Tibial nerve (tissue), 4 donors: ENCODE data around the gene TMEM151B. TPM values are rescaled to one million over a fixed set of nuclear protein-coding genes. Genes with fewer than 3 reads are reported as not detected.

Source experiments
- DNase-seq, 2 donors: peaks; one replicate each; pipeline ENCODE4 v3.0.0-alpha.2; 2019; ENCODE audit warnings: low spot score in 2 of 2
- H3K27ac ChIP-seq, 4 donors: fragments of 200-600 bp; sonication (generic) in 3 of 4; one replicate each; pipeline ENCODE4 v1.5.1; 2017 to 2019; ENCODE audit warnings: mild to moderate bottlenecking in 1 of 4
- H3K27me3 ChIP-seq, 2 donors: fragments of 200-600 bp; sonication (generic) in 1 of 2; one replicate each; pipeline versions ENCODE4 v1.5.1 to v1.6.0; 2017 to 2019
- H3K36me3 ChIP-seq, 3 donors: fragments of 200-600 bp; sonication (generic); one replicate each; pipeline ENCODE4 v1.5.1; 2018 to 2019
- H3K4me1 ChIP-seq, 4 donors: fragments of 200-600 bp; sonication (generic) in 3 of 4; one replicate each; pipeline ENCODE4 v1.5.1; 2017 to 2019
- H3K4me3 ChIP-seq, 4 donors: fragments of 200-600 bp; sonication (generic) in 3 of 4; one replicate each; pipeline ENCODE4 v1.5.1; 2017 to 2019; ENCODE audit warnings: mild to moderate bottlenecking in 1 of 4, moderate library complexity in 1 of 4
- H3K9me3 ChIP-seq, 4 donors: fragments of 200-600 bp; sonication (generic) in 3 of 4; one replicate each; pipeline ENCODE4 v1.5.1; 2017 to 2019
- CTCF ChIP-seq, 5 experiments: fragments of 200-600 bp in 3 of 5; fragments of 450-650 bp in 2 of 5; sonication (generic) in 3 of 5; IDR thresholded peaks; one replicate each; pipeline ENCODE4 v1.5.1; 2016 to 2019; ENCODE audit warnings: antibody characterized with exemption in 5 of 5, mild to moderate bottlenecking in 3 of 5, moderate library complexity in 2 of 5
- EP300 ChIP-seq, 2 donors: sonication (generic); formaldehyde crosslinking; IDR thresholded peaks; one replicate each; pipeline ENCODE4 v1.6.1; 2017; ENCODE audit warnings: antibody characterized with exemption in 2 of 2, mild to moderate bottlenecking in 1 of 2
- POLR2A ChIP-seq, 2 donors: fragments of 450-650 bp; IDR thresholded peaks; one replicate each; pipeline ENCODE4 v1.6.1; 2017; ENCODE audit warnings: antibody characterized with exemption in 2 of 2, mild to moderate bottlenecking in 2 of 2, moderate library complexity in 2 of 2
- WGBS, 2 donors: methylation state at CpG; one replicate each; pipeline ENCODE4 v1.1.5; 2018; 5-methylcytosine and 5-hydroxymethylcytosine counted together
- total RNA-seq, 4 donors: library from RNA; depleted of rRNA; stranded (reverse); fragments of >200 nt; gene quantifications; one replicate each; pipeline ENCODE4 v1.1.0, GENCODE V29; 2016

Gene TMEM151B
- total RNA-seq, 4 donors from 2014 or later = 0.42 TPM; not detected in 3

GRCh38 chr6:44222486-44223318 lies 47.5 kb upstream of the TMEM151B start:
- Histone ChIP-seq H3K4me3 (peak overlapping the region; percentile 24 to 78 (median 61)), H3K36me3 (no peaks in the 10 kb centered on the region), H3K27ac (peak overlapping the region; percentile 60 to 90 (median 82)), H3K9me3 (no peaks in the 10 kb centered on the region), H3K27me3 (no peaks in the 10 kb centered on the region), H3K4me1 (peaks cover 0 to 93% (median 55%) of the 10 kb centered on the region in 4 donors)
- TF ChIP-seq POLR2A (IDR thresholded peaks at IDR 0.05) (no peak), CTCF (IDR thresholded peaks at IDR 0.05) (no peak), EP300 (IDR thresholded peaks at IDR 0.05) (no peak)
- no peak for DNase-seq
- WGBS, 2 donors = 21 to 23% methylated on average over 26 of the region's 26 CpGs

- WGBS, 2 donors = 1% methylated on average over 30 to 36 of the region's 73 CpGs
- peak; percentile 71 to 76 for DNase-seq
- Histone ChIP-seq H3K27ac (peak within 1 kb of the TSS; percentile 60 to 90 (median 82)), H3K36me3 (no peaks in the 10 kb centered on the region), H3K4me3 (peak within 1 kb of the TSS; percentile 44 to 78 (median 61)), H3K9me3 (no peaks in the 10 kb centered on the region), H3K4me1 (peaks cover 0 to 93% (median 51%) of the 10 kb centered on the region in 4 donors), H3K27me3 (no peaks in the 10 kb centered on the region)
- TF ChIP-seq CTCF (IDR thresholded peaks at IDR 0.05) (peak in 4 of 5 experiments; percentile 7 to 32 (median 14)), POLR2A (IDR thresholded peaks at IDR 0.05) (peak in 1 of 2 donors; percentile 30), EP300 (IDR thresholded peaks at IDR 0.05) (peak in 1 of 2 donors; percentile 42)
Observed at GRCh38 chr6:44223319-44224028, 46.8 kb upstream of the TMEM151B start, which contains the start of gene SLC29A1. Gene SLC29A1, plus strand, starts transcription at chr6:44223595. Its CDS starts 3,719 bp downstream, at chr6:44227314.

GRCh38 chr6:44224029-44224964 lies 46.0 kb upstream of the TMEM151B start:
- Histone ChIP-seq H3K27me3 (no peaks in the 10 kb centered on the region), H3K4me1 (peaks cover 0 to 93% (median 51%) of the 10 kb centered on the region in 4 donors), H3K4me3 (peak overlapping the region; percentile 44 to 78 (median 61)), H3K9me3 (no peaks in the 10 kb centered on the region), H3K36me3 (peaks cover 0 to under 1% (median 0%) of the 10 kb centered on the region in 3 donors), H3K27ac (peak overlapping the region in 3 of 4 donors; percentile 76 to 90 (median 88))
- 16 to 26% methylated on average over 6 to 13 of the region's 18 CpGs for WGBS, 2 donors
- TF ChIP-seq POLR2A (IDR thresholded peaks at IDR 0.05) (no peak), EP300 (IDR thresholded peaks at IDR 0.05) (no peak), CTCF (IDR thresholded peaks at IDR 0.05) (peak in 1 of 5 experiments; percentile 2)
- no peak for DNase-seq

GRCh38 chr6:44224965-44225305 lies 45.3 kb upstream of the TMEM151B start:
- 84 to 92% methylated on average over 4 of the region's 4 CpGs for WGBS, 2 donors
- peak overlapping the region in 3 of 4 donors; percentile 5 to 88 (median 76) for H3K27ac ChIP-seq
- DNase-seq = no peak
- peaks cover 0 to 7% (median 0%) of the 10 kb centered on the region in 3 donors for H3K36me3 ChIP-seq
- H3K4me1 ChIP-seq = peaks cover 0 to 94% (median 50%) of the 10 kb centered on the region in 4 donors
- TF ChIP-seq CTCF (IDR thresholded peaks at IDR 0.05) (no peak), EP300 (IDR thresholded peaks at IDR 0.05) (no peak), POLR2A (IDR thresholded peaks at IDR 0.05) (no peak)
- no peaks in the 10 kb centered on the region for H3K27me3 ChIP-seq
- no peak overlapping the region for H3K4me3 ChIP-seq
- H3K9me3 ChIP-seq = no peaks in the 10 kb centered on the region
